GM10266 (cell line): ENCODE data around the gene NKAPD1.
A peak's percentile ranks its signal among the peaks of the same experiment; 100 is the strongest.

Source experiments
- DNase-seq: peaks from one replicate; pipeline ENCODE4 v3.0.0; 2012; ENCODE audit errors: extremely low spot score
- TF ChIP-seq, protein P1 (sequence below): IDR thresholded peaks from 2 replicates; pipeline ENCODE4 v1.5.1; 2012; ENCODE audit warnings: mild to moderate bottlenecking, low read depth; ENCODE audit not compliant: control insufficient read depth, insufficient read depth; ENCODE audit errors: missing control alignments

Gene NKAPD1

DNA sequence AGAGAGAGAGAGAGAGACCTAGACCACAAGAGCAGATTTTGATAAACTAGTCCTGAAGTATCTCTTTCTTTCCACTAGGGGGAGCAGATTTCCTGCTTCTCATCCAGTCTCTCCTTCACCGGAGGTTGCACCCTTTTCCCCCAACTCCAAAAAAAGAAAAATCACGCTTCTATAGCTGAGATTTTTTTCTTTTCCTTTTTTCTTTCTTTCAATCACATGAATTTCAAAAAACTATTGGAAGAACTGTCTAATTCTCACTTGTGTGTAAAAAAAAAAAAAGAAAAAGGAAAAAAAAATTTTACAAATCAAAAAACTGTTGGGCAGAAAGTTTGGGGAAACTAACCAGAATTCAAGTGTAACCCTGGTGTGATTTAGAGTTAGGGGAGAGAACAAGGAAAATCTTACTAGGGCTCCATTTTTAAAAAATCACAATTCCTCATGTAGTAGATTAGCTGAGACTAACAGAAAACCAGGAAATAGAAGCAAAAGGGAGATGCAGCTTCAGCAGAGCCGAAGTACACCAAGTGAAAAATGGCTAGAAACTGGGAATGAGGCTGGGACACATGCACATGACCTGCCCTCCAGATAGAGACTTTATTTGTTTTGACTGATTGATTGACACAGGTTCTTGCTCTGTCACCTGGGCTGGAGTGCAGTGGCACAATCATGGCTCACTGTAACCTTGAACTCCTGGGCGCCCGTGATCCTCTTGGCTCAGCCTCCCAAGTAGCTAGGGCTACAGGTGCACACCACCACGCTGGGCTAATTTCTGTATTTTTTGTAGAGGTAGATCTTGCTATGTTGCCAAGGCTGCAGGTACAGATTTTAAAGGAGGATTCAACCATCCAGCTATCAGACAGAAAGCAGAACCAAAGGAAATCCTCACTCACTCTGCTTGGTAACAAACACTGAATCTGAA is 39.7 kb downstream of the NKAPD1 start:
- TF ChIP-seq, protein P1, sequence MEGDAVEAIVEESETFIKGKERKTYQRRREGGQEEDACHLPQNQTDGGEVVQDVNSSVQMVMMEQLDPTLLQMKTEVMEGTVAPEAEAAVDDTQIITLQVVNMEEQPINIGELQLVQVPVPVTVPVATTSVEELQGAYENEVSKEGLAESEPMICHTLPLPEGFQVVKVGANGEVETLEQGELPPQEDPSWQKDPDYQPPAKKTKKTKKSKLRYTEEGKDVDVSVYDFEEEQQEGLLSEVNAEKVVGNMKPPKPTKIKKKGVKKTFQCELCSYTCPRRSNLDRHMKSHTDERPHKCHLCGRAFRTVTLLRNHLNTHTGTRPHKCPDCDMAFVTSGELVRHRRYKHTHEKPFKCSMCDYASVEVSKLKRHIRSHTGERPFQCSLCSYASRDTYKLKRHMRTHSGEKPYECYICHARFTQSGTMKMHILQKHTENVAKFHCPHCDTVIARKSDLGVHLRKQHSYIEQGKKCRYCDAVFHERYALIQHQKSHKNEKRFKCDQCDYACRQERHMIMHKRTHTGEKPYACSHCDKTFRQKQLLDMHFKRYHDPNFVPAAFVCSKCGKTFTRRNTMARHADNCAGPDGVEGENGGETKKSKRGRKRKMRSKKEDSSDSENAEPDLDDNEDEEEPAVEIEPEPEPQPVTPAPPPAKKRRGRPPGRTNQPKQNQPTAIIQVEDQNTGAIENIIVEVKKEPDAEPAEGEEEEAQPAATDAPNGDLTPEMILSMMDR: peak; percentile 63
- peak; percentile 39 for DNase-seq

DNA sequence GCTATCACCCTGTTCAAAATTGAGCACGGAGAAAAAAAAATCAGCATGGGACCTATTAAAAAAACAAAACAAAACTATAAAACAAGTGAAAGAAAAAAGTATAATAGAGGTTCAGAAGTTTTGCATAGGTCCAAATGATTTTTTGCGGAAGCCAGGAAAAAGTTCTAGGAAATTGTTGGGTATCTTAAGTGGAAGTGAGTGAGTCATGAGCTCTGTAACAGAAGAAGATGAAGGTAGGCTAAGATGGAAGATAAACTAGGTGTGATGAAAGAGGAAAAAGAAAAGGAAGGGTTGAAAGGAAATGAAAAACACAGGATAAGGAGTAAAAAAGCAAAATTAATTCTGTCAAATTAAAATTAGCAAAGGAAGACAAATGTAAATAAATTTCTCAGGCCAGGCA is 40.4 kb downstream of the NKAPD1 start:
- no peak for DNase-seq
- TF ChIP-seq, protein P1: no peak

DNA sequence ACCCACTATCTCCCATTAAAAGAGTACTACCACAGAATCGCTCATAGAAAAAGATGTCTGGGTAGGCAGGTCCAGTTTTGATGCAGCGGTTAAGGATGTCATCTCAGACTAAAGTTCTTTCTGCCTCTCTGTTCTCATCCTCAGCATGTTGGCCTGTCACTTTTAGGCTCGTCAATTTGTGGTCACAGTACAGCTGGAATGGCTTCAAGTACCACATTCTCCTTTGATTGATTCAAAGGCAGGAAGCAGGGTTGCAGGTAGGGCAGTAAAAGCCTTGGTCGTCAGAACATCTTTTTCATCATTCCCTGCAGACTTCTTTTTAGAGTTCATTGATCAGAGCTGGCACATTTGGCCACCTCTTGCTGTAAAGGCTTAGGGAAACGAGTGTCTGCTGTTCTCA is 41.3 kb downstream of the NKAPD1 start:
- TF ChIP-seq, protein P1: no peak

DNA sequence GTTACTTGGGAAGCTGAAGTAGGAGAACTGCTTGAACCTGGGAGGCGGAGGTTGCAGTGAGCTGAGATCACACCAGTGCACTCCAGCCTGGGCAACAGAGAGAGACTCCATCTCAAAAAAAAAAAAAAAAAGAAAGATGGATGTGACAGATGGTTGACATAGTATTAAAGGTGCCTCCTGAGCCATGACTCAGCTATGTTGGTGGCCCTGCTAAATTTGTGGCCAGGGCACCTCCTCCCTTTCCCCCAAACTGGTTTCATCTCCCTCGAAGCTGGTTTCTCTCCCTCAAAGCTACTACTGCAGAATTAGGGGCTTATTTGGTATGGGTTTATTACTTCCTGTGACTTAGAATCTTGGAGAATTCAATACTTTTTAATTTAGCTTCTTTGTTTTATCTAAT is 44.1 kb downstream of the NKAPD1 start:
- TF ChIP-seq, protein P1: no peak
- DNase-seq: no peak

More for the DNA sequence above, 41.3 kb downstream of the NKAPD1 start:
- DNase-seq: no peak

DNA sequence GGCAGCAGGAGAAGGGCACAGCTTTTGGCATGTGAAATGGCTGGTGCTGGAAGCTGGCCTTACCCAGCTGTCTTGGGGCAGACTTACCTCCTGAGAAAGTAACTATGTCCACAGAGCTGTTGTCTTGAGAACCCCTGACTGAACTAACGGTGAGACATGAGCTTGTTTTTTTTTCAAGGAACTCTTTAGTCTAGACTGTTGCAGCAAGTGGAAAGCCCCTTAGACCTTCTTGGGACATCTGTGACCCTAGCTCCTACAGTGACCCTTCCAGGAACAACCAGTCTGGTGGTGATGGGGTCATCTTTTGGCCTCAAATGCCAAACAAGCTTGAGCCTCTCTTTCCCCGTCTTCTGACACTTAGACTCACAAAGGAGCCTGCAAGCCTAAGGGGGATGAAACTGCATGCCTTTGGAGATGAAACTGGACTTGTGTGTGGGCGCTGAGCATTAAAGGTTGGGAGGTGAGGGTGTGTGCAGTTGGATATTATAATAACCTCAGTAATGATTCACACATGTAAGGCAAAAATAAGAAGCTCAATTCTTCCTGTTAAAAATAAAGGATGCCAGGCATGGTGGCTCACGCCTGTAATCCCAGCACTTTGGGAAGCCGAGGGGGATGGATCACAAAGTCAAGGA is 48.0 kb downstream of the NKAPD1 start:
- TF ChIP-seq, protein P1: no peak
- DNase-seq: no peak

DNA sequence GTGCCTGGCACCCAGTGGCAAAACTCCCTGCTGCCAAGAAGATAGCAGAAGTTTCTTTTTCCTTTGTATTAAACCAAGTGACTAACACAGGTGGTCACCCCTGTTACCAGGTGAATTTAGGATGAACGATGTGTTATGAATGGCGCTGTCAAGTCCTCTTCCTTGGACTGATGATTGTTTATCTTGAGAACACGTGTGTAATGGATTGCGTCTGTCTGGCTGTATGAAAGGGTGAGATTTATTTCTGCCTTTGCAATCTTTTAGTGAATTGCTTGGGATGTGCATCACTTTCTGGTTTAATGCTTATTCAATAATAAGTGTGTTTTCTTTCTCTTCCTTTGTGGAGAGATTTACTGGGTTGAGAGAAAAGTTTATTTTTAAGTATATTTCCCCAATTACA is 49.0 kb downstream of the NKAPD1 start:
- no peak for DNase-seq
- TF ChIP-seq, protein P1: no peak

DNA sequence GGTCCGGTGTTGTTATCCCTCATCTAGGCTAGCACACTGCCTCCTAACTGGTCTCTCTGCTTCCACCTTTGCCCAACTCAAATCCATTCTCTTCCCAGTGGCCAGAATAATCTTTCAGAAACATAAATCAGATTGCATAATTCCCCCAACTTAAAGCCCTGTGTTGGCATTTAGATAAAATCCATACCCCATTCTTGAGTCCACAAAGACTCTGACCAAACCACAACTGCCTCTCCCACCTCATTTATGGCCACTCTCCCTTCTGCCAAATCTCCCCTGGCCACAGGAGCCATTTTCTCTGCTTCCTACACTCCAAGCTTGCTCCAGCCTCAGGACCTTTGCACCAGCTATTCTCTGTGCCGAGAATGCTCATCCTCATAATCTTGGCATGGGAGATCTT is 53.0 kb downstream of the NKAPD1 start:
- TF ChIP-seq, protein P1: no peak
- no peak for DNase-seq
